ENCODE data around the gene TRPM4. TPM values are rescaled to one million over a fixed set of nuclear protein-coding genes. Genes with fewer than 3 reads are reported as not detected.

Gene TRPM4
- total RNA-seq, 3 donors from 2014 or later: 182 to 398 (median 274) TPM

GRCh38 chr19:49111218-49111998 lies 46.2 kb upstream of the TRPM4 start:
- TF ChIP-seq, protein P1, sequence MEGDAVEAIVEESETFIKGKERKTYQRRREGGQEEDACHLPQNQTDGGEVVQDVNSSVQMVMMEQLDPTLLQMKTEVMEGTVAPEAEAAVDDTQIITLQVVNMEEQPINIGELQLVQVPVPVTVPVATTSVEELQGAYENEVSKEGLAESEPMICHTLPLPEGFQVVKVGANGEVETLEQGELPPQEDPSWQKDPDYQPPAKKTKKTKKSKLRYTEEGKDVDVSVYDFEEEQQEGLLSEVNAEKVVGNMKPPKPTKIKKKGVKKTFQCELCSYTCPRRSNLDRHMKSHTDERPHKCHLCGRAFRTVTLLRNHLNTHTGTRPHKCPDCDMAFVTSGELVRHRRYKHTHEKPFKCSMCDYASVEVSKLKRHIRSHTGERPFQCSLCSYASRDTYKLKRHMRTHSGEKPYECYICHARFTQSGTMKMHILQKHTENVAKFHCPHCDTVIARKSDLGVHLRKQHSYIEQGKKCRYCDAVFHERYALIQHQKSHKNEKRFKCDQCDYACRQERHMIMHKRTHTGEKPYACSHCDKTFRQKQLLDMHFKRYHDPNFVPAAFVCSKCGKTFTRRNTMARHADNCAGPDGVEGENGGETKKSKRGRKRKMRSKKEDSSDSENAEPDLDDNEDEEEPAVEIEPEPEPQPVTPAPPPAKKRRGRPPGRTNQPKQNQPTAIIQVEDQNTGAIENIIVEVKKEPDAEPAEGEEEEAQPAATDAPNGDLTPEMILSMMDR (IDR thresholded peaks at IDR 0.05): no peak
- H3K4me1 ChIP-seq (ENCODE audit: low read depth): peaks cover 7% of the 10 kb centered on the region
- no peaks in the 10 kb centered on the region for H3K9me3 ChIP-seq
- intact Hi-C loops (cut with DNase I, micrococcal nuclease): no loop called here
- DNase-seq (no peak), ATAC-seq (no peak)
- no peak overlapping the region for H3K4me3 ChIP-seq
- no peaks in the 10 kb centered on the region for H3K36me3 ChIP-seq (ENCODE audit: low read depth)

GRCh38 chr19:49113762-49114629 lies 43.6 kb upstream of the TRPM4 start, which contains the start of gene LIN7B:
Gene LIN7B, plus strand, starts transcription at chr19:49114370. Its CDS starts 35 bp downstream, at chr19:49114405.
- Histone ChIP-seq H3K9me3 (no peaks in the 10 kb centered on the region), H3K4me3 (peak within 1 kb of the TSS; percentile 57), H3K4me1 (ENCODE audit: low read depth) (peaks cover 21% of the 10 kb centered on the region), H3K36me3 (ENCODE audit: low read depth) (no peaks in the 10 kb centered on the region)
- TF ChIP-seq, protein P1 (IDR thresholded peaks at IDR 0.05): peak; percentile 68
- DNase-seq (peak; percentile 75 to 86 (median 75)), ATAC-seq (peak; percentile 75)
- intact Hi-C loops (cut with DNase I, micrococcal nuclease): no loop called here

- no peaks in the 10 kb centered on the region for H3K36me3 ChIP-seq (ENCODE audit: low read depth)
- DNase-seq (peak; percentile 72 to 80 (median 77)), ATAC-seq (no peak)
- intact Hi-C loops (cut with DNase I, micrococcal nuclease): no loop called here
- TF ChIP-seq, protein P1 (IDR thresholded peaks at IDR 0.05): no peak
- H3K4me3 ChIP-seq: peak overlapping the region; percentile 57
- H3K9me3 ChIP-seq: no peaks in the 10 kb centered on the region
- peaks cover 28% of the 10 kb centered on the region for H3K4me1 ChIP-seq (ENCODE audit: low read depth)
These were observed 42.8 kb upstream of the TRPM4 start for GRCh38 chr19:49114630-49115363.

GRCh38 chr19:49116544-49116943 lies 41.0 kb upstream of the TRPM4 start:
- TF ChIP-seq, protein P1 (IDR thresholded peaks at IDR 0.05): no peak
- Histone ChIP-seq H3K9me3 (no peaks in the 10 kb centered on the region), H3K4me3 (no peak overlapping the region), H3K4me1 (ENCODE audit: low read depth) (peaks cover 35% of the 10 kb centered on the region), H3K36me3 (ENCODE audit: low read depth) (no peaks in the 10 kb centered on the region)
- DNase-seq (peak in 1 of 3 donors; percentile 49), ATAC-seq (no peak)
- intact Hi-C loops (cut with DNase I, micrococcal nuclease): no loop called here

All from mucosa of descending colon (tissue), 3 donors.